Measurements from ENCODE around the gene RUVBL2.

RUVBL2 gene

DNA sequence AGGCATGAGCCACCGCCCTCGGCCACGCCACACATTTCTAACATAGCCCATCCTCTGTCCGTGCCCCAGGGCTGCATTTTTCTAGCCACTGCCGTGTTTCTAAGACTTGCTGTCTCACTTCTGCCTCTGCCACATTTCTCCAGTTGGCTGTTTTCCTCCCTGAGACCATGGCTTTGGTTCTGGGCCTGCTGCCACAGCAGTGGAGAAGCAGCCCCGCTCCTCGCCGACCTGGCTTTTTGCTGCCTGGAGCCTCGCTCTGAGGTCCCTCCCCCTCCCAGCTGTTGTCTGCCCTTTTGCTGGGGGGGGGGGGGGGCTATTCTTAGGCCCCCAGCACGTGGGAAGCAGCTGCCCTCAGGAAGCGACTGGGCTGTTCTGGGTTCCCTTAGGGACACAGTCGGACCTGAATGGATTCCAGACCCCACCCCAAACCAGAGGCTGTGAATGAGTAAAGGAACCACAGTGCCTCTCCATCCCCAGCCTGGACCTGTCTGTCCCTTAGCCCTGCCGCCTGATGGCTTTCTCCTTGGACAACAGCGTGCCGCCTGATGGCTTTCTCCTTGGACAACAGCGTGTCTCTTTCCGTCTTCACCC lies 3.9 kb upstream of the RUVBL2 start:
- DNase-seq (ENCODE audit: low read depth): no peak

DNA sequence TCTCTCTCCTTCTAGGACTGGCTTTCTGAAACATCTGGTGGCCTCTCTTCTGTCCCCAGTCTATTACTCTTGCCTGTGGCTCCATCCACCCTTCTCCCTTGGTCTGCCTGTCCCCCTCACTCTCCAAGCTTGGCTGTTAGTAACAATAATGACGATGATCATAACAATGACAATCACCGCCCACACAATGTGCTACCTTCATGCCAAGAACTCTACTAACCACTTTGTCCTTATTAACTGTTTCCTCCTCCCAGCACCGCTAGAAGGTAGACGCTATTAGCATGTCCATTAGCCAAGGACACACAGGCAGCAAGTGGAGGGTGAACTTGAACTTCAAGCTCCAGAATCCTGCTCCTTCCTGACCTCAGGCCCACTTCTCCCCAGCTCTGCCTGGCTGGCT lies 3.3 kb upstream of the RUVBL2 start:
- no peak for DNase-seq (ENCODE audit: low read depth)

DNA sequence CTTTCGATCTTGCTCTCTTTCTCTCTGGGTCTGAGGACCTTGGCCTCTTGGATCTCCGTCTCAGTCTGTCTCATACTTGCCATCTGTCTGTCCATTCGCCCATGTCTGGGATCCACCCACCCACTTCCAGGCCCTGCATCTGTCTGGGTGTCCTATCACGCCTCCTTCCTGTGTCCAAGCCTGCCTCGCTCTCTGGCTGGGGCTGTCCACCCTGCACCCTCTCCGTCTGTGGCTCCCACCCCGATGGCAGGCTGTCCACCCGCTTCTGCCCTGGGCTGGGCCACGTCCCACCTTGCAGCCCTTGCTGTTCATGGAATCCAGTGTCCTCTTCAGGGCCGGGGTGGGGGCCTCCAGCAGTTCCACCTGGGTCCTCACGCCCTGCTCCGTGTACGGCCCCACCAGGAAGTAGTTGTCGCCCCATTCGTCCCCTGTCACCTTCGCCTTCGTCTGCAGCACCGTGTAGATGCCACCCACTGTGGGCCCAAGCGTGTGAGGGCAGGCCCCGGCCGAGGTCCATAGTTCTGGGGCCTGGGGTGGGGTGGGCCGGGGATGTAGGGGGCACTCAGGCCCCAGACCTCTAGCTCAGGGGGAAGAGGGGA lies 2.6 kb upstream of the RUVBL2 start:
- DNase-seq (ENCODE audit: low read depth): no peak

DNA sequence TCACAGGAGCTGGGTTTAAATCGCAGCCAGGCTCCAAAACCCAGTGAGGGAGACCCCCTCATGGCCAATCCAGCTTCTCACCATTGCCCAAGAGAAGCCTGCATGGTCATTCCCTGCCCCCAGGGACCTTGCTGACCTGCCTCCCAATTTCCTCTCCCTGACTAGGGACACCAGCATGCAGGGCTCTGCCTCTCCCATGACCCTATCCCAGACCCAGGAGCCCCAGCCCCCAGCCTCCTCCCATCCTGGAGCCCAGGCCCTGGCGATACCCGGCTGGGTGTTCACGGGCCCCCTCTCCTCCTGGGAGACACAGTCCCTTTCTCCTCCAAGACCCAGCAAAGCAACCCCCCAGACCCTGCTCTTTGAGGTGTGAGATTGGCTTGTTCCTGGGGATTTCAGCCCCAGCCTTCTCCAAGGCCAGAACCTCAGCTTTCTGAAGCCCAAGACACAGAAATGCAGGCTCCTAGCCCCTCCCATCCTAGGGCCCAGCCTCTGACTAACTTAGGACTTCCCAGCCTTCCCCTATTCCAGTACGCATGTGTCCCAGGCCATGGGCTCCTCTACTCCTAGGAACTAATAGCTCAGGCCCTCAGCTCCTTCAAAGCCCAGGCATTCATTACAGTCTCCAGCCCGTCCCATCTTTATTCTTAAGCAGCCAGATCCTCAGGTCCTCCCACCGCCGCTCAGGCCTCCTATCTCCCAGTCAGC lies 1.7 kb upstream of the RUVBL2 start:
- DNase-seq (ENCODE audit: low read depth): no peak

DNA sequence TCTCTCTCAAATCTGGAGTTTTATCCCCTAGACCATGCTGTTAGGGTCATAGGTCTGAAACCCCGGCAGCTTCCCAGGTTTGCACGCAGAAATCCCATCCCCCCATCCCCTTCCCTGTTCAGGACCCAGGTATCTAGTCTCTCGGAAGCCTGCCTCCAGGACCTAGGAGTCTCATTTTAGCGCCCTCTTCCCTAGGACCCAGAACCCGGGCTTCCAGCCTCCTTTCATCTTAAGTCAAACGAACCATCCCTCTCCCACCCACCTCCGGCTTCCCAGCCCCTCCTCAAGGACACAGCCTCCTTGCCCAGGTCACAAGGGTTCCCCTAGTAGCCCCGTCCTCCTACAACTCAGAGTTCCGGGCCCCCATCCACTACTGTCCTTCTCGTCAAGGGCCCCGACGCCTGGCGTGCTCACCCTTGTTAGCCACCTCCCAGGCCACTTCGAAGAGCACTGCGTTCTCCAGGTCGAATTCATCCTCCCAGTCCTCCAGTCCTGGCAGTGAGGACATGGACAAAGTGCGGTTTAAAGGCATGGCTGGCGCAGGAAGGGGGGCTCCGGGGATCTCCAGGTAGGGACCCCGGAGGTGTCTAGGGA lies 1.0 kb upstream of the RUVBL2 start:
- peak; percentile 10 for DNase-seq (ENCODE audit: low read depth)

DNA sequence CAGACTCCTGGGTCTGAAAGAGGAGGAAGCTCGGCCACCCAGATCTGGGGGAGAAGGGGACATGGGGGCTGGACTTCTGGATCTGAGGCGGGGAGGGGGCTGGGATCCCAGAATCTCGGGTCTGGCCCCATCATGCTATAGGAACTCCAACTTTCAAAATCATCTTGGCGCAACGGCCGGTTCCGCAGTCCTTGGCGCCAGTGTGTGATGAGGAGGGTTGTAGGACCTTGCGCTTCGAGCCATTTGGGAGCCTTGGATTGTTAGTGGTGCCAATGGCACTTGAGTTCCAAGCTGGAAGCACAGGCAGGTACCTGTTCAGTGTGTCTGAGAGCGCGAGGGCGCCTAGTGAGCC lies 324 bp downstream of the RUVBL2 start:
- DNase-seq (ENCODE audit: low read depth): no peak

DNA sequence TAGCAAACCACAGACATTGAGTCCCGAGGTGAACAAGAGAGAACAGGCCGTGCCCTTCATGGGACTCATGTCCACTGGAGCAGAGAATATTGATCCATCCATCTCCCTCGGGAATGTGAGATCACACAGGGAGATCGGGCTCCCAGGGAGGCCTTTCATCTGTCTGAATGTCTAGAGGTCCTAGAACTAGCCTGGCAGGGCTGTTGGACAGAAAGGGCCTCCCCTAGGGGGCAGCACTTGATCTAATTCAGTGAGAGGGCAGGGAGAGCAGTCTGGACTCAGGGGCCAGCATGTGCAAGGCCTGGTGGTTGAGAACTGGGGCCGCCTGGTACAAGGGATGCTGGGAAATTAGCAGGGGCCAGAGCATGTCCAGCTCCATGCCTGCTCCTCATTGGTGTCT lies 4.3 kb downstream of the RUVBL2 start:
- DNase-seq (ENCODE audit: low read depth): peak; percentile 36

DNA sequence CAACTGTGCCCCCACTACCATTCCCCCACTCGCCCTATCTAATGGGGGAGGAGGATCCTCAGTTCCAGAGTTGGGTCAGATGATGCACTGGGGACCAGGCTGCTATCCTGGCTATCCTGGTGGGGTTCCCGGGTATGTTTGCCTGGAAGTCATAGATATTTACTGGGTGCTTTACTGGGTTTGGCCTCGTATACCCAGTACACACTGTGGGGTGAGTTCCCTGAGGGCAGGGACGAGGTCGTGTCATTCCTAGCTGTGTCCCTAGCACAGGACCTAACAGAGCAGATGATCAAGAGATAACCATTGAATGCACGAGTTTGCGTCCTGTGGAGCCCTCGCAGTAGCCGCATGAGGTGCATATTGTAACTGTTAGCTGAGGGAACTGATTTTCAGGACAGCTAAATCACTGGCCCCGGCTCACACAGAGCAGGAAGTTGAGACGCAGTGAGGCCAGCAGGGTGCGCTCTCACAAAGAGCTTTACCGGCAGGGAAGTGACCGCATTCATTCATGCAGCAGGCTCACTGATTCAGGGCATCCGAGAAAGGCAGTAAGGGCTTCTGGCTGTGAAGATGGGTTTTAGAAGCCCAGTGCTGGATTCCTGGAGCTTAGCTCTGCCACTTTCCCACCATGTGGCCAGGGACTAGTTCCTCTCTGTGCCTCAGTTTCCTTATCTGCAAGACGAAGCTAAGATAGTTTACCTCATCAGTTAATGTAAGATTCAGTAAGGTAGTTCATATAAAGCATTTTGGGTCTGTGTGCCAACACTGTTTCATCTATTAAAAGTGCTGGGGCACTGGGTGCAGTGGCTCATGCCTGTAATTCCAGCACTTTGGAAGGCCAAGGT lies 6.0 kb downstream of the RUVBL2 start:
- peak; percentile 55 for DNase-seq (ENCODE audit: low read depth)

DNA sequence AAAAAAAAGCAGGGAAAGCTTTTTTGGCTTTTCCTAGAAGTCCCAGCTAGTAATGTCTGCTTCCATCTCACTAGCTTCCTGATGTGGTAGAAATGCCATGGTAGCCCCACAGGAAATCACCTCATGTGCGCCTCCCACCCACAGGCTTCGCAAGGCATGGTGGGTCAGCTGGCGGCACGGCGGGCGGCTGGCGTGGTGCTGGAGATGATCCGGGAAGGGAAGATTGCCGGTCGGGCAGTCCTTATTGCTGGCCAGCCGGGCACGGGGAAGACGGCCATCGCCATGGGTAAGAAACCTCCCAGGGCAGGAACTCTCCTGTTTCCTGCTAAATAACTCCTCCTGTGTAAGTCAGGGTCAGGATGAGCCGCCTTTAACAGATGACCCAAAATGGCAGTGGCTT lies 10.4 kb downstream of the RUVBL2 start:
- no peak for DNase-seq (ENCODE audit: low read depth)

DNA sequence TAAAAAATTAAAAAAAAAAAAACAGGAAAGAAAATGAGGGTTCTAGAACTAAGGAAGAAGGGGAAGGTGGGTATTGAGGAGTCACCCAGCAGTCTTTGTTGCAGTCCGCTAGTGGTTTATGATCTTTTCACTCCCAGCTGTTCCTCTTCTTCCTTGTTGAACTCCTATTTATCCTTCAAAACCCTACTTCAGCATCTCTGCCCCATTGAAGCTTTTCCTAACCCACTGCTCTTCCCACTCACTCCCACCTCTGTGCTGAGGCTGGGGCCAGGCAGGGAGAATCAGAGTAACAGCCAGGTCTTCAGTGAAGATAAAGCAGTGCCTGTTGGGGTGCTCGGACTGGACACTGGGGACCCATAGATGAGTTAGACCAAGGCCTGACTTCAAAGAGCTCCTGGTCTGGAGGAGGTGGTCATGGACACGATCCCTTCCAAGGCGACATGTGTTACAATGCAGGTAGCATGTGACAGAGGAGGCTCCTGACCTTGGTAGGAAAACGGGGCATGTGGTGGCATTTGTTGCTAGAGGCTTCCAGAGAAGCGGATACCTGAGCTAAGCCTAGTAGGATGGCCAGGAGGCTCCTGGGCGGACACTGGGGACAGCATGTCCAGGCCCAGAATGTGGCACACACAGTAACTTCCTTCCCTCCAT lies 11.4 kb downstream of the RUVBL2 start:
- no peak for DNase-seq (ENCODE audit: low read depth)

DNA sequence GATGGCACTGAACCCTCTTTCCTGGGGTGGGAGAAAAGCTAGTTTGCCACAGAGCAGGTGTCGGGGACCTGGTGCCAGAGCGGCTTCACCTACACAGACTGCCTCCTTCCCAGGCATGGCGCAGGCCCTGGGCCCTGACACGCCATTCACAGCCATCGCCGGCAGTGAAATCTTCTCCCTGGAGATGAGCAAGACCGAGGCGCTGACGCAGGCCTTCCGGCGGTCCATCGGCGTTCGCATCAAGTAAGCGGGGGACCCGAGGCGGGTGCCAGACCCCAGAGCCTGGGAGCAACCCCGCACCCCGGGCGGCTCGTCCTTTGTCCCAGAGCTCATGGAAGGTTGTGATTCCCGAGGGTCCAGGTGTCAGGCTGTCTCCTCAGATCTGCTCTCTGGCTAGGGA lies 13.2 kb downstream of the RUVBL2 start:
- DNase-seq (ENCODE audit: low read depth): no peak

DNA sequence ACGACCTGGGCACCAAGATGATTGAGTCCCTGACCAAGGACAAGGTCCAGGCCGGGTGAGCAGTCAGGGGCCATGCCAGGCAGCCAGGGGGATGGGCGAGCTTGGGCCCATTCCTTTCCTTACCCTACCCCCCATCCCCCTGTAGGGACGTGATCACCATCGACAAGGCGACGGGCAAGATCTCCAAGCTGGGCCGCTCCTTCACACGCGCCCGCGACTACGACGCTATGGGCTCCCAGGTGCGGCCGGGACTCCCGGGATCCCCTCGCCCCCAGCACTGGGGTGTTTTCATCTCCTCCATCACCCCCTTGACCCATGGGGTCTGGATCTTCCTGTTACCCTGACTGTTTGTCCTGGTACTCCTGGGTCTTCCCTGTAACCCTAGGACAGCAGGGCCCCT lies 16.1 kb downstream of the RUVBL2 start:
- no peak for DNase-seq (ENCODE audit: low read depth)

DNA sequence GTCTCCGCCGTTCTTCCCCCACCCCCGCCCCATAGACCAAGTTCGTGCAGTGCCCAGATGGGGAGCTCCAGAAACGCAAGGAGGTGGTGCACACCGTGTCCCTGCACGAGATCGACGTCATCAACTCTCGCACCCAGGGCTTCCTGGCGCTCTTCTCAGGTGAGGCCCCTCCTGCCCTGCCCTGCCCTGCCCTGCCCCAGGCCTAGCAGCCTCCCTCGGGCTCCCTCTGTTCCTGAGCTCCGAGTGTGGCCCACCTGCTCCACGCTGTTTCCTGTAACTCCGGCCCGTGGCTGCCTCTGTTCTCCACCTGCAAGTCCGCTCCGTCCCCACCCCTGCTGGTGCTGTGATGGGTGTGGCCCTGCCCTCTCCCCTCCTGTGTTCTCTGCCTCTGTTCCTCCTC lies 16.8 kb downstream of the RUVBL2 start:
- no peak for DNase-seq (ENCODE audit: low read depth)

DNA sequence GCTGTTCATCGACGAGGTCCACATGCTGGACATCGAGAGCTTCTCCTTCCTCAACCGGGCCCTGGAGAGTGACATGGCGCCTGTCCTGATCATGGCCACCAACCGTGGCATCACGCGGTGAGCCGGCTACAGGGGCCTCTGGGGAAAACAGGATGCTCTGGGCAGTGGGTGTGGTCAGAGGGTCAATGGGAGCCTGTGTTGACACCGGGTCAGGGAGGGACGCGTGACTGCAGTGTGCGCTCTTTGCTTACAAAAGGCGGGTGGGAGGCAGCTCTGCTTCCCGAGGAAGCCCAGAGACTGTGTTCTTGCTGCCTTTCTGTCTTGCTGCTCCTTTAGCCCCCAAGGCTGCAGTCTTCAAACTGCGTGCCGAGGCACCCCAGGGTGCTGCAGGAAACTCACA lies 17.5 kb downstream of the RUVBL2 start:
- DNase-seq (ENCODE audit: low read depth): no peak

DNA sequence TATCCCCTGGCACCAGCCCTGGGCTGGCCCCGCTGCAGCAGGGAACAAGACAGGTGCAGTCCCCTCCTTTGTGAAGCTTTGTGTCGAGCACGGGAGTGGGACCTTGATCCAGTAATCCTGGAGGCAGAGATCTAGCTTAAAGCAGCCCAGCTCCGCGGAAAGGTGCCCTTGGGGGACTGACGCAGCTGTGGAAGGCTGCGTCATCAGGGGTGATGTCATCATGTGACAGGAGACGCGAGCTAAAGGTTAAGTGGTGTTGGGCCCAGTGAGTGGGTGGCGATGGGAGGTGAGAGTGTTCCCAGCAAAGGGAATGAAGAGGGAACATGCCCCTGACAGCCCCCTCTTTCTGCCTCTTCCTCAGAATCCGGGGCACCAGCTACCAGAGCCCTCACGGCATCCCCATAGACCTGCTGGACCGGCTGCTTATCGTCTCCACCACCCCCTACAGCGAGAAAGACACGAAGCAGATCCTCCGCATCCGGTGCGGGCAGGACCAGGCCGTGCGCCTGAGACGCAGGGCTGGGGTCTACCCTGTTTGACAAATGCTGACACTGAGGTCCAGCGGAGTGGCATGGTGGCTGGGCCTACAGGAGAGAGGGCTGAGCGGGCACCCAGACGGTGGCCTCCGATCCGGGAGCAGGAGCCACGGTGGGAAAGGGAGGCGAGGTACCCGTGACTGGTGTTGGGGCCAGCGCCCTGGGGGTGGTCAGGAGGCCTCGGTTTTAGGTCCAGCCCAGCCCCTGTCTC lies 20.6 kb downstream of the RUVBL2 start:
- DNase-seq (ENCODE audit: low read depth): no peak

DNA sequence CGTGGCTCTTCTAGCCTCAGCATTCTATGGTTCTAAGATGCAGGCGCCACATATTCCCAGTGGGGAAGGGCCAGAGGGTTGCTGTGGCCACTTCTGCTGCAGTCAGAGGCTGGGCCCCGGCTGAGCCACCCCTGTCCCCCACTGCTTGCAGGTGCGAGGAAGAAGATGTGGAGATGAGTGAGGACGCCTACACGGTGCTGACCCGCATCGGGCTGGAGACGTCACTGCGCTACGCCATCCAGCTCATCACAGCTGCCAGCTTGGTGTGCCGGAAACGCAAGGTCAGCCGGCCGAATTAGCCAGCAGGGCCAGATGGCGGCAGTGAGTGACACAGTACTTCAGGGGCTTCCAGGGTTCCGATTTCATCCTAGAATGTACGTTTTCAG lies 21.2 kb downstream of the RUVBL2 start:
- no peak for DNase-seq (ENCODE audit: low read depth)

DNA sequence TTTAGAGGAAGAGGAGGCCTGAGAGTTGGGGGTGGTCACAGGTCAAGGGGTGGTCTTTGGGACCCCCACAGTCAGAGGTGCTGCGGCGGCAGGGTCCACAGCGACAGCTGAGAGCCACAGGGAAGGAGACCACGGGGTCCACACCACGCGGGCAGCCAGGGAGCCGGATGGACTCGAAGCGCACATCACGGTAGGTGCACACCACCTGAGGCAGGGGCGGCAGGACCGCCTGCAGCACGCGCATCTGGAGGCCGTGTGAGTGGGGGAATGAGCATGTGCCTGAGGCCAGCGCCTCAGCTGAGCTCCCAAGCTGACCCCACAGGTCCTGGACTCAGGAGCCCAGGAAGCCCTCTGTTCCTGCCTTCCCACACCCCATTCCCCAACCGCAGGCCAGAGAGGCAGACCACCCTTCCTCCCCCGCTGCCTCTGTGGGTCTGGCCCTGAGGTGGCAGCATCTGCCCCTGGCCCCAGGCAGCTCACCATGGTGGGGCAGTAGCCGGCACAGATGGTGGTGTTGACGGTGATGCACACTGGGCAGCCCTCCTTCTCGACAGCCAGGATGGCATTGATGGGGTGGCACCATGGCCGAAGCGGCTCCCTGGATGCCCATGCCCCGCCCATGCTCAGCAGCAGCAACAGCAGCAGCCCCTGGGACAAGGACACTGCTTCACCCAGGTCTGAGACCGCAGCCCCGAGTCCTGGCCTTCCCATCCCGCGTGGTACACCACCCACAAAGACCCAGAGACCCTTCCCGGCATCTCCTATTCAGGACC lies 22.6 kb downstream of the RUVBL2 start:
- DNase-seq (ENCODE audit: low read depth): no peak

DNA sequence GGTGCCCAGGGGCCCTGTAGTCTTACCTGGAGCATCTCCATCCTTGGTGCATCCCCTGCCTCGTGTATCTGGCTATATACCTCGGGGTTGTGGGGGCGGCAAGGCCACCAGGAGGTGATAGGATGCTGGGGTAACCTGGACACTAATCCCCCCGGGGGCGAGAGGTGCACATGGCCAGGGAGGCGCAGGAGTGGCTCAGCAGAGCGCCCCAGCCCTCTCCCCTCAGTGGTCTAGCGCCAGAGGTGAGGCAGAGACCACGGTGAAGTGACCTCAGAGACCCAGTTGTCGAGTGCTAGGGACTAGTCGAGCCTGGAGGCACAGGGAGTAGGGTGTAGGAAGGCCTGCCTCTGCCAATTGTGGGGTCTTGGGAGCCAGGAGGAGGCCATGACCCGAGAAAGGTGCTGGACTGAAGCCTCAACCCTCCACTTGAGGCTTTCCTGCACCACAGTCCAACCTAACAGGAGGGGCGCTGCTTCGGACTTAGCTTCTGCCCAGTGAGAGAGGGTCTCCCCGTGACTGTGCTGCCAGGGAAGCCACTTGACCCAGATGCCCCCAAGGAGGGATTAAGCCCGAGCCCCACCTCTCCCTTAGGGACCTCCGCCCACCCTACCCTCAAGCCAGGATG lies 23.5 kb downstream of the RUVBL2 start, which contains the start of gene LHB:
Gene LHB (minus strand): TSS at position 51 of the 625 bp plus-strand sequence. CDS start 10 bp downstream, at position 41.
- no peak for DNase-seq (ENCODE audit: low read depth)

DNA sequence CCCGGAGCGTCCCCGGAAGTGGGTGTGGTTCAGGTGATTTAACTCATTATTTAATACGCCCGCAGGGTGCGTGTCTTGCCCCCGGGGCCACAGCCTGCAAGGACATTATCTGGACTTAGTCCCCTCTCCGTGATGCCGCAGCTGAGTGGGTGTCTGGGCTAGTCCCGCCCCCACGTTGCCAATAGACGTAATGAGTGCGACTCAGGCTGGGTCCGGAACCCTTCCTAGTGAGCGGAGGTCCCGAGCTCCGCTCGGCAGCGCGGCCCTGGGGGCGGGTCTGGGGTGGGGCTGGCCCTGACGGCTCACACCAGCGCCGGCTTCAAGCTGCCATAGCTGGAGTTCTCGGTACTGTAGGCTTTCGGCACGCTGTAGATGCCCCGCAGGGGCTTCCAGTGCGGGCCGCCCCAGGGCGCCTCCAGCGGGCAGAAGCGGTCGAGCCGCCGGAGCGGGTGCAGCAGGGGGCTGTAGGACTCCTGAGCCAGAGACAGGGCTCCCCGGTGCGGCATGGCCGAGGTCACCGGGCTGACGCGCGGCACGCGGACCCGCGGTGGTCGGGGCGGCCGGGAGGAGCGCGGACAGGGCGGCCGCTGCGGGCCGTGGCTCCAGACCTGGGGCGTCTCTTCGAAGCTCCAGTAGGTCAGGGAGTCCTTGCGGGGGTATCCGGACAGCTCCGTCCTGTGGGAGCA lies 24.1 kb downstream of the RUVBL2 start:
- peak; percentile 55 for DNase-seq (ENCODE audit: low read depth)

All from activated T-cell treated with anti-CD3 and anti-CD28 coated beads for 1 hour (primary cell).